K562 (cell line): ENCODE data around the gene XPO6. TPM values are rescaled to one million over a fixed set of nuclear protein-coding genes. Genes with fewer than 3 reads are reported as not detected.

Experiments used
- ARHGAP35 ChIP-seq: fragments of 450-650 bp; IDR thresholded peaks from 2 replicates; pipeline ENCODE4 v1.6.1; 2018; ENCODE audit not compliant: partially characterized antibody
- BCOR ChIP-seq: fragments of 450-650 bp; IDR thresholded peaks from 2 replicates; pipeline ENCODE4 v1.6.1; 2016
- ESRRB ChIP-seq: fragments of 250-450 bp; sonication (Bioruptor Pico); IDR thresholded peaks from 2 replicates; pipeline ENCODE4 v1.5.0; 2020; ENCODE audit warnings: mild to moderate bottlenecking, moderate library complexity, borderline replicate concordance
- ETS2 ChIP-seq: IDR thresholded peaks from 2 replicates; pipeline ENCODE4 v1.6.1; 2016; ENCODE audit warnings: borderline replicate concordance, missing genetic modification characterization, mild to moderate bottlenecking, moderate library complexity, missing compliant biosample characterization; ENCODE audit not compliant: poor library complexity, severe bottlenecking
- KLF13 ChIP-seq: fragments of 450-650 bp; IDR thresholded peaks from 2 replicates; pipeline ENCODE4 v1.6.1; 2016; ENCODE audit warnings: missing genetic modification characterization, low read depth, mild to moderate bottlenecking, missing compliant biosample characterization, moderate library complexity, borderline replicate concordance
- MXD1 ChIP-seq: fragments of 250-450 bp; sonication (Bioruptor Pico); IDR thresholded peaks from 2 replicates; pipeline ENCODE4 v1.8.0; 2021; ENCODE audit warnings: borderline replicate concordance, mild to moderate bottlenecking, moderate library complexity; ENCODE audit not compliant: poor library complexity, severe bottlenecking
- RREB1 ChIP-seq: fragments of 250-450 bp; sonication (Bioruptor Pico); IDR thresholded peaks from 2 replicates; pipeline ENCODE4 v1.4.0; 2020
- TRIM24 ChIP-seq, 2 experiments: fragments of 450-650 bp; IDR thresholded peaks; 2 replicates each; pipeline ENCODE4 v1.6.1; 2016
- polyA plus RNA-seq, 8 experiments: library from polyadenylated mRNA; depleted of rRNA in 4 of 8; stranded (reverse) in 5 of 8; unstranded in 3 of 8; fragments of >200 nt; fragmentation: Nextera tagmentation in 2 of 8; fragmentation: Illumina TruSeq in 1 of 8; extraction: Ambion mirVana in 2 of 8; extraction: Trizol in 1 of 8; gene quantifications; 2 replicates each; pipeline versions ENCODE4 v1.2.1 to v1.2.3, GENCODE V29; 2011 to 2014; ENCODE audit warnings: inconsistent platforms in 1 of 8, missing spikeins in 1 of 8
- total RNA-seq, 7 experiments: library from RNA; depleted of rRNA in 6 of 7; stranded (reverse); fragments of >200 nt in 6 of 7; fragmentation: Illumina TruSeq in 2 of 7; extraction: Trizol in 2 of 7; gene quantifications; 2 replicates each; pipeline versions ENCODE4 v1.2.1 to v1.2.3, GENCODE V29; 2011 to 2021; ENCODE audit warnings: low replicate concordance in 1 of 7

Gene XPO6
- total and polyA plus RNA-seq, 9 of the 15 experiments (the other 6 are each of a cell fraction or from before 2014, with no cell fraction given), result 11.2 to 196 (median 119) TPM

GRCh38 chr16:28104404-28104803 is 107.4 kb downstream of the XPO6 start (continued):
- no peak for TF ChIP-seq RREB1 (CRISPR knock-in tag)
- no peak for TF ChIP-seq BCOR
- no peak for TF ChIP-seq ESRRB (CRISPR knock-in tag)
- TF ChIP-seq TRIM24 (IDR thresholded peaks at IDR 0.05), result no peak
- TF ChIP-seq MXD1, result no peak
- TF ChIP-seq KLF13 (tag), result no peak
- no peak for TF ChIP-seq ETS2
- TF ChIP-seq ARHGAP35, result no peak
